GM23338 (cell line): Measurements from ENCODE around the gene ZNF148. TPM values are rescaled to one million over a fixed set of nuclear protein-coding genes. Genes with fewer than 3 reads are reported as not detected.

ENCODE experiments used
- ATAC-seq: fragments of 200-7000 bp; cut with Tn5 transposase; 3 replicates; pipeline ENCODE4 v1.9.1; 2020
- DNase-seq: peaks from one replicate; pipeline ENCODE4 v3.0.0-alpha.2; 2015; ENCODE audit warnings: low spot score
- H2AFZ ChIP-seq: fragments of 200-600 bp; sonication (generic); 2 replicates; pipeline ENCODE4 v1.8.0; 2016; ENCODE audit warnings: antibody characterized with exemption, mild to moderate bottlenecking, moderate library complexity
- H3F3A ChIP-seq: fragments of 200-600 bp; sonication (generic); replicated peaks from 2 replicates; pipeline ENCODE4 v1.8.0; 2017; ENCODE audit warnings: antibody characterized with exemption, mixed run types, low read depth
- H3K27ac ChIP-seq: fragments of 200-600 bp; sonication (generic); 2 replicates; pipeline ENCODE4 v1.6.1; 2016; ENCODE audit warnings: low read depth
- H3K27me3 ChIP-seq: fragments of 200-600 bp; sonication (generic); 2 replicates; pipeline ENCODE4 v1.8.0; 2016; ENCODE audit warnings: mild to moderate bottlenecking, mixed run types, moderate library complexity; ENCODE audit not compliant: insufficient read depth
- H3K36me3 ChIP-seq: fragments of 200-600 bp; sonication (generic); 2 replicates; pipeline ENCODE4 v1.8.0; 2016; ENCODE audit warnings: mild to moderate bottlenecking; ENCODE audit not compliant: insufficient read depth
- H3K4me1 ChIP-seq: fragments of 200-600 bp; sonication (generic); 2 replicates; pipeline ENCODE4 v1.8.0; 2016; ENCODE audit warnings: mild to moderate bottlenecking, moderate library complexity; ENCODE audit not compliant: insufficient read depth
- H3K4me2 ChIP-seq: fragments of 200-600 bp; sonication (generic); 2 replicates; pipeline ENCODE4 v1.7.1; 2017; ENCODE audit warnings: mixed run types
- H3K4me3 ChIP-seq: fragments of 200-600 bp; sonication (generic); 2 replicates; pipeline ENCODE4 v1.6.1; 2016; ENCODE audit warnings: mixed run types
- H3K79me2 ChIP-seq: fragments of 200-600 bp; sonication (generic); replicated peaks from 2 replicates; pipeline ENCODE4 v1.8.0; 2017; ENCODE audit warnings: mild to moderate bottlenecking; ENCODE audit not compliant: insufficient read depth
- H3K9me2 ChIP-seq: fragments of 200-600 bp; sonication (generic); 2 replicates; pipeline ENCODE4 v1.8.0; 2017; ENCODE audit not compliant: insufficient read depth
- H4K20me1 ChIP-seq: fragments of 200-600 bp; sonication (generic); replicated peaks from 2 replicates; pipeline ENCODE4 v1.8.0; 2017; ENCODE audit warnings: mild to moderate bottlenecking; ENCODE audit not compliant: insufficient read depth
- H3K27ac Mint-ChIP-seq: 2 replicates; pipeline ENCODE4 v1.8.0; 2020; ENCODE audit warnings: inconsistent platforms, mild to moderate bottlenecking, moderate library complexity, mixed read lengths
- H3K27me3 Mint-ChIP-seq: 3 replicates; pipeline ENCODE4 v1.8.0; 2022; ENCODE audit warnings: low read depth, mild to moderate bottlenecking, moderate library complexity, mixed read lengths, inconsistent platforms; ENCODE audit not compliant: insufficient read depth, poor library complexity
- H3K36me3 Mint-ChIP-seq: 3 replicates; pipeline ENCODE4 v1.8.0; 2021; ENCODE audit warnings: low read depth, mild to moderate bottlenecking, inconsistent platforms, moderate library complexity, mixed read lengths
- H3K4me1 Mint-ChIP-seq: 3 replicates; pipeline ENCODE4 v1.8.0; 2020; ENCODE audit warnings: mild to moderate bottlenecking, inconsistent platforms, mixed read lengths
- H3K4me3 Mint-ChIP-seq: 3 replicates; pipeline ENCODE4 v1.8.0; 2021; ENCODE audit warnings: moderate library complexity, mild to moderate bottlenecking, inconsistent platforms, mixed read lengths
- H3K9me3 Mint-ChIP-seq: 3 replicates; pipeline ENCODE4 v1.8.0; 2020; ENCODE audit warnings: moderate library complexity, mild to moderate bottlenecking, inconsistent platforms, mixed read lengths
- CREB1 ChIP-seq: fragments of 250-450 bp; sonication (Bioruptor Pico); IDR thresholded peaks from 2 replicates; pipeline ENCODE4 v1.5.0; 2020; ENCODE audit warnings: low read depth, mild to moderate bottlenecking, moderate library complexity
- EZH2phosphoT487 ChIP-seq: fragments of 200-600 bp; sonication (generic); IDR thresholded peaks from one replicate; pipeline ENCODE4 v1.8.1; 2018; ENCODE audit warnings: antibody characterized with exemption; ENCODE audit not compliant: unreplicated experiment
- JUNB ChIP-seq: IDR thresholded peaks from one replicate; pipeline ENCODE4 v1.6.1; 2016; ENCODE audit warnings: antibody characterized with exemption; ENCODE audit not compliant: unreplicated experiment
- NANOG ChIP-seq: IDR thresholded peaks from 2 replicates; pipeline ENCODE4 v1.6.1; 2016; ENCODE audit warnings: antibody characterized with exemption, borderline replicate concordance
- ZNF331 ChIP-seq: fragments of 250-450 bp; sonication (Bioruptor Pico); IDR thresholded peaks from 2 replicates; pipeline ENCODE4 v1.5.0; 2020; ENCODE audit warnings: low read depth, mild to moderate bottlenecking, moderate library complexity
- ZNF462 ChIP-seq: fragments of 250-450 bp; sonication (Bioruptor Pico); IDR thresholded peaks from 2 replicates; pipeline ENCODE4 v1.5.0; 2020; ENCODE audit warnings: mild to moderate bottlenecking, moderate library complexity
- polyA plus RNA-seq: library from polyadenylated mRNA; unstranded; fragments of >200 nt; fragmentation: Nextera tagmentation; extraction: Ambion mirVana; gene quantifications from 2 replicates; pipeline ENCODE4 v1.2.1, GENCODE V29; 2016
- total RNA-seq: library from RNA; depleted of rRNA; stranded (reverse); fragments of >200 nt; shearing (Covaris generic); gene quantifications from 2 replicates; pipeline ENCODE4 v1.2.3, GENCODE V29; 2014
- TF ChIP-seq, protein P1 (sequence below), 2 experiments: fragments of 200-600 bp in 1 of 2; sonication (generic) in 1 of 2; conservative IDR thresholded peaks; 2 replicates each; pipeline versions ENCODE4 v1.5.1 to v1.6.1; 2016 to 2017; ENCODE audit warnings: antibody characterized with exemption in 2 of 2, low read depth in 2 of 2, mild to moderate bottlenecking in 2 of 2, moderate library complexity in 1 of 2

The ZNF148 gene
- total and polyA plus RNA-seq, 2 experiments from 2014 or later: 13.9 to 16.9 TPM

DNA sequence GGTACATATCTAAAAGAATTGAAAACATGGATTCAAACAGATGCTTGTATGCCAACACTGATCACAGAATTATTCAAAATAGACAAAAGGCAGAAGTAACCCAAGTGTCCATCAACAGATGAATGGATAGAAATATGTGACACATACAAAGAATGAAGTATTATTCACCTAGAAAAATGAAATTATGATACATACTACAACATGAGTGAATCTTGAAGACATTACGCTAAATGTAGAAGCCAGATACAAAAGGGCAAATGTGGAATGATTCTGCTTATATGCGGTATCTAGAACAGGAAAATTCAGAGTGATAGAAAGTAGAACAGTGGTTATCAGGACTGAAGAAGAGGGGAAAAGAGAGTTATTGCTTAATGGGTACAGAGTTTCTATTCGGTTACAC is 136.4 kb downstream of the ZNF148 start:
- 0 out of 2 replicates have a peak, but pooled peaks cover 4% of the 10 kb centered on the region for H3K79me2 ChIP-seq
- H3K4me1 ChIP-seq: no peaks in the 10 kb centered on the region
- H4K20me1 ChIP-seq: no peaks in the 10 kb centered on the region
- H3K4me3 Mint-ChIP-seq: no peak overlapping the region
- H3F3A ChIP-seq: no peaks in the 10 kb centered on the region
- H3K4me3 ChIP-seq: no peak overlapping the region
- H3K4me1 Mint-ChIP-seq: peaks cover 9% of the 10 kb centered on the region; the same call in 2 of the 3 replicates
- no peak overlapping the region for H3K27ac ChIP-seq
- no peaks in the 10 kb centered on the region for H3K27me3 Mint-ChIP-seq
- no peaks in the 10 kb centered on the region for H3K27me3 ChIP-seq
- H3K4me2 ChIP-seq: no peak overlapping the region
- H3K9me3 Mint-ChIP-seq: no peaks in the 10 kb centered on the region
- H3K9me2 ChIP-seq: no peaks in the 10 kb centered on the region
- H3K36me3 ChIP-seq: no peaks in the 10 kb centered on the region
- DNase-seq (no peak), ATAC-seq (no peak)
- H2AFZ ChIP-seq: no peak overlapping the region
- H3K36me3 Mint-ChIP-seq: no peaks in the 10 kb centered on the region
- no peak overlapping the region for H3K27ac Mint-ChIP-seq
- TF ChIP-seq CREB1 (CRISPR knock-in tag) (no peak), ZNF462 (CRISPR knock-in tag) (no peak), ZNF331 (no peak), EZH2phosphoT487 (no peak), JUNB (no peak), NANOG (no peak)
- TF ChIP-seq, protein P1, sequence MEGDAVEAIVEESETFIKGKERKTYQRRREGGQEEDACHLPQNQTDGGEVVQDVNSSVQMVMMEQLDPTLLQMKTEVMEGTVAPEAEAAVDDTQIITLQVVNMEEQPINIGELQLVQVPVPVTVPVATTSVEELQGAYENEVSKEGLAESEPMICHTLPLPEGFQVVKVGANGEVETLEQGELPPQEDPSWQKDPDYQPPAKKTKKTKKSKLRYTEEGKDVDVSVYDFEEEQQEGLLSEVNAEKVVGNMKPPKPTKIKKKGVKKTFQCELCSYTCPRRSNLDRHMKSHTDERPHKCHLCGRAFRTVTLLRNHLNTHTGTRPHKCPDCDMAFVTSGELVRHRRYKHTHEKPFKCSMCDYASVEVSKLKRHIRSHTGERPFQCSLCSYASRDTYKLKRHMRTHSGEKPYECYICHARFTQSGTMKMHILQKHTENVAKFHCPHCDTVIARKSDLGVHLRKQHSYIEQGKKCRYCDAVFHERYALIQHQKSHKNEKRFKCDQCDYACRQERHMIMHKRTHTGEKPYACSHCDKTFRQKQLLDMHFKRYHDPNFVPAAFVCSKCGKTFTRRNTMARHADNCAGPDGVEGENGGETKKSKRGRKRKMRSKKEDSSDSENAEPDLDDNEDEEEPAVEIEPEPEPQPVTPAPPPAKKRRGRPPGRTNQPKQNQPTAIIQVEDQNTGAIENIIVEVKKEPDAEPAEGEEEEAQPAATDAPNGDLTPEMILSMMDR (conservative IDR thresholded peaks at IDR 0.05; ENCODE audit: low read depth in 2 of 2): no peak
